ENCODE measurements around the gene SKOR1. TPM values are rescaled to one million over a fixed set of nuclear protein-coding genes. Genes with fewer than 3 reads are reported as not detected.
A peak's percentile ranks its signal among the peaks of the same experiment; 100 is the strongest.

SKOR1 gene
- polyA plus RNA-seq, 4 donors: 0.24 to 0.56 (median 0.42) TPM

- no peak for DNase-seq (ENCODE audit: low read depth in 4 of 4, low spot score in 3 of 4)
Observed at GRCh38 chr15:67829647-67830504, 4.6 kb downstream of the SKOR1 start.

GRCh38 chr15:67831363-67831762 lies 6.1 kb downstream of the SKOR1 start:
- DNase-seq (ENCODE audit: low read depth in 4 of 4, low spot score in 3 of 4): no peak

DNA sequence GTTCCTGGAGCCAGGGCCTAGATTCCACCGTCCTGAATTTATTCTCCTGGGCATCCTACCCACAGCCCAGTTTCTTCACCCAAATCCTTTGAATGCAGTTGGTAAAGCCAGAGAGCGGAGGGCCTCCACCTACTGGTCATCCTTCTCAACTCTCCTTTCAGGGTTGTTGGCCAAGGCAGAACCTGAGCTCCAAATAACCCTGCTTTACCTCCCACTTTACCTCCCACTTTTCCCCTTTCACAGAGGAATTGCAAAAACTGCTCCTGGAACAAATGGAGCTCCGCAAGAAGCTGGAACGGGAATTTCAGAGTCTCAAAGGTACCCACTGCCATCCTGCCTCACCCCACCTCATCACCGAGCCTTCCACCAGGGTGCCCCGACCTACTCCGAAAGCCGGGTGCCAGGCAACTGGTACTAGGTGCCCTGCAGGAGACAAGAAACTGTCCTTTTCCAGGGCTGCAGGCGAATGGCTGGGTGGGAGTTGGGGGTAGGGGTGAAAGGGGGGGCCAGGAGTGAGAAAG lies 6.8 kb downstream of the SKOR1 start:
- no peak for DNase-seq (ENCODE audit: low read depth in 4 of 4, low spot score in 3 of 4)

- DNase-seq (ENCODE audit: low read depth in 4 of 4, low spot score in 3 of 4): no peak
Observed at GRCh38 chr15:67832897-67833709, 7.8 kb downstream of the SKOR1 start.

- DNase-seq (ENCODE audit: low read depth in 4 of 4, low spot score in 3 of 4): no peak
Observed at GRCh38 chr15:67833710-67834511, 8.6 kb downstream of the SKOR1 start.

DNA sequence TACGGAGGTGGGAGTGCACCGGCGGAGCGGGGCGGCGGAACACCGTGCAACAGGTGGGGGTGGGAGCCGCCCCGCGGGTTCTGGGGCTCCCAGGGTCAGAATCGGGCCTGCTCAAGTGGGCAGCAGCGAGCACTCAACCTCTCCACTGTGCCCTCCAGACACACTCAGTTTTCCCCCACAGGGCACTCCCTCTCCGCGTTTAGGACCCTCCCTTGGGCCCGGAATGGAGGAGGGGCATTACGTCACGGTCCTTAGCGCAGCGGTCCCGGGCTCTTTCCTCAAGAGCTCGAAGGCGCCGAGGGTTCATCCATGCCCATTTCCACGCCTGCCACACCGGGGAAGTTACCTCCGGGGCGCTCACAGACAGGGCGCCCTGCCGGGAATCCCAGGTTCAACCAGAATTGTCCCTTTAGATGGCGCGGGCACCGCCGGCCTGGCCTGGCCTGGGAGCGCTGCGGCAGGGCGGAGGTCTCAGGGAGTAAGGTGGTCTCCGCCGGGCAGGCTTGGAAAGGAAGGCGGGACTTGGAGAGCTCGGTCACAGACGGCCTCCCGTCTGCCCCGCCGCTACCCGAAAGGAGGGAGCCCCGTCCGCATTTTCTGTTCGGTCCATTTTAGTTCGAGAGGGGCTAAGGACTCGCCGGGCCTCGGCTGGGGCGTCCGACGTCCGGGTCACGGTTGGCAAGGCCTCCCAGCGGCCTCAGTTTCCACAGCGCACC lies 9.4 kb downstream of the SKOR1 start:
- no peak for DNase-seq (ENCODE audit: low read depth in 4 of 4, low spot score in 3 of 4)

- no peak for DNase-seq (ENCODE audit: low read depth in 4 of 4, low spot score in 3 of 4)
Observed at GRCh38 chr15:67835297-67836133, 10.2 kb downstream of the SKOR1 start.

DNA sequence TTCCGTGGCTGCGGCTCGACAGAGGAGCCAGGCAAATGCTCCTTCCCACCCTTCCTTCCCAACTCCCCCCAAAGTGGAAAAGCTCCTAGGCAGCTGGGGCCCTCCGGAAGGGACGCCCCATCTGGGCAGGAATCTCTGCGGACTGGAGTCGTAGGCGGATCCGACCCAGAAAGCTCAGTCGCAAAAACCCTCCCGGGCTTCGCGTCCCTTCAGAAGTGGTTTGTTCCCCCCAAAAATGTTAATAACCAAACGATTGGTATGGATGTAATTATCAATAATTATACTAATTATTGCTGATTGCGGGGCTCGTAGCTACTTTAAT lies 10.8 kb downstream of the SKOR1 start:
- no peak for DNase-seq (ENCODE audit: low read depth in 4 of 4, low spot score in 3 of 4)

DNA sequence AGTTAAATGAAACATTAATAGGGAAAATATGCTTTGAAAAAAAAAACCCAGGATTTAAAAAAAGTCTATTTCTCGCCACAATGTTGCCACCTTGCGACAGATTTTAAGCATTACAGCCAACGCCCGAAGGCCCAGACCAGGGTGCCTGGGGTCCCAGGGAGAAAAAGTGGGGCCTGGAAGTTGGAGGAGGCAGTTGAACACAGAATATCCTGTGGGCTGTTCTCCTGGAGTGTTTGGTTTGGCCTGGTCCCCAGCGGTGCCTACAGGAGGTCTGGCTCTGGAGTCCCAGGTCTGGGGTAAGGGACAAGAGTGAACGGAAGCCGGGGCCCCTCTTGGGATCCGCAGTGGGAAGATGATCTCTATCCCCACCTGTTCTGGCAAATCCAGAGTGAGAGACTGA lies 11.2 kb downstream of the SKOR1 start:
- DNase-seq (ENCODE audit: low read depth in 4 of 4, low spot score in 3 of 4): no peak

DNA sequence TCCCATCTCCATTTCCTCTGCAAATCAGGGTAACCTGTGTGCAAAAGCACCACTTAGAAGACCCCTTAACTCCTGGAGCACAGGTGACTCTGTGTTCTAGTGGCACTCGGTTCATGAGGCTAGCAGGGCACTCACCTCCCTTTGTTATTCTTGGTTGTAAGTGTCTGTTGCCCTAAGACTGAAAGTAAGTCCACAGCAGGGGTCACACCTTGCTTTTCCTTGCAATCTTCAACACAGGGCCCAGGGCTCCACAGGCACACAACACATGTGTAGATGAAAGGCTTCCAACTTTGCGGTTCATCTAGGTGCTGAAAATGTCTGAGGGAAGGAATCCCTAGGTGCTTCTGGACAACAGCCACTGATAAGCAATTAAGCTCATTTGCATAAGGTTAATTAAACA lies 11.6 kb downstream of the SKOR1 start:
- no peak for DNase-seq (ENCODE audit: low read depth in 4 of 4, low spot score in 3 of 4)

DNA sequence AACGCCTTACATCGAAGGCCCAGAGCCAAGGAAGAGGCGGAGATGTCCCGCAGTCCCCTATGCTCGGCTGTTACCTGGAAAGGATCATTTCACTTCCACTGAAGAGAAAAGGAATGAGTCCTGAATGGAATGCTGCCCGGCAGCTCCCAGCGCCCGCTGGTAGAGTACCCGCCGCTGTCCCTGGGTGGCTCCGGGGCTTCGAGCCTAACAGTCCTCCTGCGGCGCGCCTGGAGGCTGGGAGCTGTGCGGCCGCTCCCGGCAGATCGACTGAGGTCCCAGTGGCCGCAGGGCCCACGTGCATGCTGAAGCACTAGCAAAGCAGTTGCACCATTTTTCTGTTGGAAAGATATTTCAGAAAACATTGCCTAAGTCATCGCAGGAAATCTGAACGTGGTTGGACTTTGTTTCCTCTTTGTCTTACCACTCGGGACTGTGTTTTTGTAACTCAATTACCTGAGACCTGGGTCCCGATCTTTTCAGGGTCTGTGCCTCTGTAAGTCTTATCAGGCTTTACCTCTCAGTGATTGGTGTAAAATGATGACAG lies 13.6 kb downstream of the SKOR1 start:
- DNase-seq (ENCODE audit: low read depth in 4 of 4, low spot score in 3 of 4): no peak

- no peak for DNase-seq (ENCODE audit: low read depth in 4 of 4, low spot score in 3 of 4)
Observed at GRCh38 chr15:67839499-67839928, 14.2 kb downstream of the SKOR1 start.

DNA sequence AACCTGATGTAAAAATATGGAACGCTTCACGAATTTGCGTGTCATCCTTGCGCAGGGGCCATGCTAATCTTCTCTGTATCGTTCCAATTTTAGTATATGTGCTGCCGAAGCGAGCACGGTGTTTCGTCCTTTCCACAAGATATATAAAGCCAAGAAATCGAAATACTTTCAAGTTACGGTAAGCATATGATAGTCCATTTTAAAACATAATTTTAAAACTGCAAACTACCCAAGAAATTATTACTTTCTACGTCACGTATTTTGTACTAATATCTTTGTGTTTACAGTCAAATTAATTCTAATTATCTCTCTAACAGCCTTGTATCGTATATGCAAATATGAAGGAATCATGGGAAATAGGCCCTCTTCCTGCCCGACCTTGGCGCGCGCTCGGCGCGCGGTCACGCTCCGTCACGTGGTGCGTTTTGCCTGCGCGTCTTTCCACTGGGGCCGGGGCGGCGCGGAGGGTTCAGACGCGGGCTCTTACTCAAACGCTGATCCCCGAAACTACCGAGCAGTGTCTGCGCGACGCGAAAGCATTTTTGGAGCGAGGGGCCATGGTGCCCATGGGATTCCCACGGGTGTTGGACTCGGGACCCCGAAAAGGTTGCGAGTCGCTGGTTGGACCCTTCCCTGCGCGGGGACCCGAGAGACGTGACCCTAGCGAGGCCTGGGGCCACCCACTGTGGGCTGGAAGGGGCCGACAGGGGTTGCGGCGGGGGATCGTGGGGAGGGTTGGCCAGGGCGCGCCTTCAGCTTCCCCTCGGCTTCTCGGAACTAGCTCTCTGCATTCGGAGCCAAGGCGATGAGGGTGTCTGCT lies 14.8 kb downstream of the SKOR1 start, which contains the start of gene RNU6-1:
Gene RNU6-1 (minus strand): TSS at position 117 of the 820 bp plus-strand sequence.
- DNase-seq (ENCODE audit: low read depth in 4 of 4, low spot score in 3 of 4): peak; percentile 86 to 94 (median 88)

- DNase-seq (ENCODE audit: low read depth in 4 of 4, low spot score in 3 of 4): no peak
Observed at GRCh38 chr15:67840749-67841512, 15.6 kb downstream of the SKOR1 start.

GRCh38 chr15:67841513-67841762 lies 16.1 kb downstream of the SKOR1 start:
- DNase-seq (ENCODE audit: low read depth in 4 of 4, low spot score in 3 of 4): no peak

GRCh38 chr15:67843092-67843501 lies 17.8 kb downstream of the SKOR1 start:
- no peak for DNase-seq (ENCODE audit: low read depth in 4 of 4, low spot score in 3 of 4)

GRCh38 chr15:67843571-67844387 lies 18.5 kb downstream of the SKOR1 start:
- no peak for DNase-seq (ENCODE audit: low read depth in 4 of 4, low spot score in 3 of 4)

Measured in left renal pelvis (tissue), 4 donors.